Neural cell (in vitro differentiated cells): ENCODE measurements around the gene MGME1. TPM values are rescaled to one million over a fixed set of nuclear protein-coding genes. Genes with fewer than 3 reads are reported as not detected.

Experiments used
- H2AFZ ChIP-seq: fragments of 200-600, 300-800 bp; sonication (generic), shearing (Covaris generic); 2 replicates; pipeline ENCODE4 v1.6.0; 2014; ENCODE audit warnings: low read depth, mild to moderate bottlenecking, antibody characterized with exemption, low read length, moderate library complexity
- H3F3A ChIP-seq: fragments of 200-600 bp; shearing (Covaris generic); 2 replicates; pipeline ENCODE4 v1.6.1; 2016; ENCODE audit warnings: mild to moderate bottlenecking, moderate library complexity, mixed read lengths, antibody characterized with exemption, low read length; ENCODE audit not compliant: insufficient read depth, poor library complexity, severe bottlenecking
- H3K27ac ChIP-seq: fragments of 200-600, 300-800 bp; sonication (generic), shearing (Covaris generic); 2 replicates; pipeline ENCODE4 v1.5.1; 2014; ENCODE audit warnings: mild to moderate bottlenecking, low read length, moderate library complexity
- H3K27me3 ChIP-seq: fragments of 300-800, 200-600 bp; sonication (generic), shearing (Covaris generic); 2 replicates; pipeline ENCODE4 v1.6.0; 2014; ENCODE audit warnings: mild to moderate bottlenecking, low read depth, low read length, moderate library complexity; ENCODE audit not compliant: insufficient read depth
- H3K36me3 ChIP-seq: fragments of 300-800, 200-600 bp; sonication (generic), shearing (Covaris generic); 2 replicates; pipeline ENCODE4 v1.5.1; 2014; ENCODE audit warnings: mild to moderate bottlenecking, antibody characterized with exemption, low read length, moderate library complexity; ENCODE audit not compliant: insufficient read depth
- H3K4me2 ChIP-seq: fragments of 300-800, 200-600 bp; sonication (generic), shearing (Covaris generic); 2 replicates; pipeline ENCODE4 v1.6.0; 2014; ENCODE audit warnings: mild to moderate bottlenecking, low read length
- H3K4me3 ChIP-seq: fragments of 300-800, 200-600 bp; sonication (generic), shearing (Covaris generic); 2 replicates; pipeline ENCODE4 v1.5.1; 2014; ENCODE audit warnings: mild to moderate bottlenecking, low read length, moderate library complexity
- H3K79me2 ChIP-seq: fragments of 200-600 bp; shearing (Covaris generic); replicated peaks from 2 replicates; pipeline ENCODE4 v1.6.0; 2014; ENCODE audit warnings: mild to moderate bottlenecking, low read length, moderate library complexity; ENCODE audit not compliant: insufficient read depth
- H3K9ac ChIP-seq: fragments of 300-800, 200-600 bp; sonication (generic), shearing (Covaris generic); 2 replicates; pipeline ENCODE4 v1.6.1; 2016; ENCODE audit warnings: mild to moderate bottlenecking, low read length, mixed read lengths
- H3K9me2 ChIP-seq: fragments of 200-600 bp; shearing (Covaris generic); 2 replicates; pipeline ENCODE4 v1.6.1; 2016; ENCODE audit warnings: mild to moderate bottlenecking, low read length, mixed read lengths; ENCODE audit not compliant: insufficient read depth
- H3K9me3 ChIP-seq: fragments of 200-600, 300-800 bp; sonication (generic), shearing (Covaris generic); 2 replicates; pipeline ENCODE4 v1.6.1; 2016; ENCODE audit warnings: mild to moderate bottlenecking, mixed run types, low read length, moderate library complexity, mixed read lengths
- H4K20me1 ChIP-seq: fragments of 200-600 bp; shearing (Covaris generic); 2 replicates; pipeline ENCODE4 v1.6.1; 2016; ENCODE audit warnings: mild to moderate bottlenecking, mixed run types; ENCODE audit not compliant: insufficient read depth
- CTCF ChIP-seq: fragments of 450-650 bp; IDR thresholded peaks from 2 replicates; pipeline ENCODE4 v1.5.1; 2014; ENCODE audit warnings: antibody characterized with exemption, mild to moderate bottlenecking, moderate library complexity; ENCODE audit not compliant: poor library complexity, severe bottlenecking
- EP300 ChIP-seq: fragments of 450-650 bp; conservative IDR thresholded peaks from 2 replicates; pipeline ENCODE4 v1.6.1; 2014; ENCODE audit warnings: antibody characterized with exemption, mild to moderate bottlenecking, moderate library complexity; ENCODE audit not compliant: poor library complexity, severe bottlenecking
- EZH2 ChIP-seq: fragments of 200-600, 300-800 bp; shearing (Covaris generic), sonication (generic); IDR thresholded peaks from 2 replicates; pipeline ENCODE4 v1.6.1; 2014; ENCODE audit warnings: antibody characterized with exemption, low read length, borderline replicate concordance, mild to moderate bottlenecking; ENCODE audit not compliant: insufficient read depth, poor library complexity, severe bottlenecking
- MXI1 ChIP-seq: fragments of 450-650 bp; conservative IDR thresholded peaks from 2 replicates; pipeline ENCODE4 v1.6.1; 2014; ENCODE audit warnings: antibody characterized with exemption, mild to moderate bottlenecking; ENCODE audit not compliant: poor library complexity, severe bottlenecking
- POLR2AphosphoS5 ChIP-seq: IDR thresholded peaks from 2 replicates; pipeline ENCODE4 v1.6.1; 2012
- RAD21 ChIP-seq: fragments of 450-650 bp; conservative IDR thresholded peaks from 2 replicates; pipeline ENCODE4 v1.6.1; 2014; ENCODE audit warnings: antibody characterized with exemption, mild to moderate bottlenecking, moderate library complexity
- REST ChIP-seq: IDR thresholded peaks from 2 replicates; pipeline ENCODE4 v1.6.1; 2012; ENCODE audit warnings: borderline replicate concordance
- SMC3 ChIP-seq: fragments of 450-650 bp; conservative IDR thresholded peaks from 2 replicates; pipeline ENCODE4 v1.6.1; 2014; ENCODE audit warnings: antibody characterized with exemption, mild to moderate bottlenecking, moderate library complexity; ENCODE audit not compliant: poor library complexity
- TAF1 ChIP-seq: IDR thresholded peaks from 2 replicates; pipeline ENCODE4 v1.6.1; 2012; ENCODE audit warnings: low read depth
- polyA plus RNA-seq: library from polyadenylated mRNA; depleted of rRNA; stranded (reverse); fragments of >200 nt; gene quantifications from 2 replicates; pipeline ENCODE4 v1.2.3, GENCODE V29; 2014

The MGME1 gene
- polyA plus RNA-seq, 1 donor from 2014 or later, result 7.0 TPM

GRCh38 chr20:17933711-17934110 lies 35.1 kb upstream of the MGME1 start:
- H3K4me3 ChIP-seq, result no peak overlapping the region
- H4K20me1 ChIP-seq, result no peaks in the 10 kb centered on the region
- no peaks in the 10 kb centered on the region for H3K27me3 ChIP-seq
- H3K9me2 ChIP-seq, result no peaks in the 10 kb centered on the region
- no peak overlapping the region for H3K9ac ChIP-seq
- H3K4me2 ChIP-seq, result no peak overlapping the region
- no peaks in the 10 kb centered on the region for H3K79me2 ChIP-seq
- no peaks in the 10 kb centered on the region for H3K9me3 ChIP-seq
- no peak overlapping the region for H2AFZ ChIP-seq
- no peaks in the 10 kb centered on the region for H3K36me3 ChIP-seq
- H3F3A ChIP-seq, result no peaks in the 10 kb centered on the region
- H3K27ac ChIP-seq, result no peak overlapping the region
- TF ChIP-seq SMC3 (no peak), MXI1 (no peak), TAF1 (no peak), CTCF (no peak), EZH2 (no peak), RAD21 (no peak), REST (no peak), POLR2AphosphoS5 (no peak), EP300 (no peak)

- H3K36me3 ChIP-seq, result no peaks in the 10 kb centered on the region
- H3K79me2 ChIP-seq, result no peaks in the 10 kb centered on the region
- no peak for TF ChIP-seq CTCF
- no peak for TF ChIP-seq SMC3
- no peak for TF ChIP-seq EP300
- TF ChIP-seq TAF1, result no peak
- TF ChIP-seq EZH2, result no peak
- TF ChIP-seq POLR2AphosphoS5, result no peak
- no peak for TF ChIP-seq MXI1
- TF ChIP-seq REST, result no peak
- no peak for TF ChIP-seq RAD21
- no peak overlapping the region for H3K4me3 ChIP-seq
- no peaks in the 10 kb centered on the region for H3F3A ChIP-seq
- no peaks in the 10 kb centered on the region for H3K27me3 ChIP-seq
- H3K4me2 ChIP-seq, result no peak overlapping the region
- no peak overlapping the region for H2AFZ ChIP-seq
- no peaks in the 10 kb centered on the region for H4K20me1 ChIP-seq
- H3K9me3 ChIP-seq, result no peaks in the 10 kb centered on the region
- H3K9ac ChIP-seq, result no peak overlapping the region
- H3K9me2 ChIP-seq, result no peaks in the 10 kb centered on the region
- H3K27ac ChIP-seq, result no peak overlapping the region
These were observed 34.5 kb upstream of the MGME1 start for GRCh38 chr20:17934141-17934862.
